GM12892 (cell line): ENCODE measurements around the gene UBE4B.

Experiments used
- POLR2A ChIP-seq: IDR thresholded peaks from 2 replicates; pipeline ENCODE4 v1.6.1; 2011; ENCODE audit warnings: low read depth, low read length, control low read depth
- POLR2AphosphoS5 ChIP-seq: IDR thresholded peaks from 2 replicates; pipeline ENCODE4 v1.6.1; 2011; ENCODE audit warnings: low read depth, low read length, control low read depth
- TAF1 ChIP-seq: IDR thresholded peaks from 2 replicates; pipeline ENCODE4 v1.6.1; 2011; ENCODE audit warnings: low read depth, mild to moderate bottlenecking, control low read depth, low read length, borderline replicate concordance

GRCh38 chr1:10113501-10113900 is 80.7 kb downstream of the UBE4B start:
- no peak for TF ChIP-seq POLR2A
- no peak for TF ChIP-seq POLR2AphosphoS5
- TF ChIP-seq TAF1: no peak
